HG02678 (cell line): ENCODE results near the gene ARHGAP18.
A peak's percentile ranks its signal among the peaks of the same experiment; 100 is the strongest.

Source experiments
- ATAC-seq: cut with Tn5 transposase; IDR thresholded peaks from one replicate; pipeline ENCODE4 v1.9.1; 2021; ENCODE audit warnings: mild to moderate bottlenecking, moderate library complexity; ENCODE audit not compliant: unreplicated experiment

The ARHGAP18 gene

DNA sequence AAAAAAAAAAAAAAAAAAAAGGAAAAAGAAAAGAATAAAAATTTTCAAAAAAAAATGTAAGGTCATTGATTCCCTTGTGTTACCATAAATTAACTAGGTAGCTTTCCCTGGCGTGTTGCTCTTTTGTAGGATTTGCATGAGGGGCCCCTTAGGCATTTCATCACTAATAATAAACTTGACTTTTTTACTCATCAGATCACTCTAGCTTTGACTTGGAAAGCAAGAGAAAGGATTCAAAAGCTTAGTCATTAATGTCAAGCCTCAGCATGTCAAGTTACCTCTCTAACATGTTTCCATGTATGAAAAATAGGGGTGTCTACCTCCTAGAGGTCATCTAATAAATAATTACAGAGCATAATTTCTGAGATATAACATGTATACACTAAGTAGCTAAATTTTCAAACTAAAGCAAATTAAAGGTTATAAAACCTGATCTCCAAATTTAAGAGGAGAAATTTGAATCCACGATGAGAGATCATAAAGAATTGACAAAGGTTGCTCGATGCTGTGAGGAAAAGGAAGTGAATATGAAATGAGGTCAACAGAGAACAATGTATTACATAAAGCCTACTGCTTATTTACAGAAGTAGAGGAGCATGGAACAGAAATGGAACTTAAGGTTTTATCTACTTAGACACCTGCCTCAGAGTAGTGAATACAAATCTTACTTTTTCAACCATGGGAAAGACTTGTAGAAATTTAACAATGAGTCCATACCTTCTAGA is 86.8 kb downstream of the ARHGAP18 start:
- ATAC-seq = peak; percentile 55

DNA sequence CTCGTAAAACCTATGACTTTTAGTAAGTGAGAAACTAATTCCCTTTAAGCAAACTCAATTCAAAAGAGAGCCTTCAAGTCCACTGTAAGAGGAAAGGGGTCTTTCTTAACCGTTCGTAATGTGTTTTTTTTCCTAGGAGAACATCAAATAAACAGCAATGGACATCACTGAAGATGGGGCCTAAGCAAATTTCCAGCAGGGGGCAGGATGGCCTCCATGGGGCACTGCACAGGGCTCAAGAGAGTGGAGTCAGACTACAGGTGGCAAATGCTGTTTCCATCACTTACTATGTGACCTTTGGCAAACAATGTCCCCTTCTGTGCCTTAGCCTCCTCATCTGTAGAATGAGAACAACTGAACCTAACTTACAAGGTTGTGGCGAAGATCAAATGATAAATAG is 88.7 kb downstream of the ARHGAP18 start:
- ATAC-seq = no peak

DNA sequence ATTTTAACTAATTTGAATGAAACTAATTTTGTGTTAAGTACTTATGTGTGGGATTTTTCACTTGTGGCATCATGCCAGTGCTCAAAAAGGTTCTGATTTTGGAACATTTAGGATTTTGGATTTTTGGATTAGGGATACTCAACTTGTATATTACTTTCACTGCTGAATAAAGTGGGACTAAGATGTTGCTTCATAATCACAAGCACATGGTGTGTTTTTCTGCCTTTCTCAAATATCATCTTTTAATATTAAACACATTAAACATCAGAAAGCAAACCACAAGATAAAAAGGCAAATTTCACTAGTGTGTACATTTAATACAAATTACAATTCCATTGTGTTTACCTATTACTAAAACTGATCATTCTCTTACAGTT is 89.8 kb downstream of the ARHGAP18 start:
- no peak for ATAC-seq

- ATAC-seq = no peak
Measured at GRCh38 chr6:129619579-129620233, 90.3 kb downstream of the ARHGAP18 start.

GRCh38 chr6:129617986-129618385 is 92.0 kb downstream of the ARHGAP18 start:
- no peak for ATAC-seq

- no peak for ATAC-seq
Measured at GRCh38 chr6:129615496-129615895, 94.5 kb downstream of the ARHGAP18 start.

DNA sequence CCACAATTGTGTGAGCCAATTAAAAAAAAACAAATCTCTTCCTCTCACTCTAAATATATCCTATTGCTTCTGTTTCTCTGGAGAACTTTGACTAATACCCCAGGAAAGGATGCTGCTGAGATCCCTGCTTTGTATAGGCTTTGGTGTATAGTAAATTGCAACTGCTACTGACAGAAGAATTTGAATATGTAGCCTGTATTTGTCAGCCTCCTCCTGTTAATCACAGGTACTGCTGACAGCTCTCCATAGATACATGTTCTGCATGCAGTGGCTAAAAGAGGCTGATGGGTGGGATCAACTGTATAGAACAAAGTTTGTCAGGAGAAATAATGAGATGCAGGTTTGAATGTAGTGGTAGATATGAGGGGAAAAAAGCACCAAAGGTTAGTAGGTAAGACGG is 95.0 kb downstream of the ARHGAP18 start:
- ATAC-seq = no peak

- no peak for ATAC-seq
Measured at GRCh38 chr6:129614464-129614863, 95.5 kb downstream of the ARHGAP18 start.

- no peak for ATAC-seq
Measured at GRCh38 chr6:129612440-129612839, 97.5 kb downstream of the ARHGAP18 start.

DNA sequence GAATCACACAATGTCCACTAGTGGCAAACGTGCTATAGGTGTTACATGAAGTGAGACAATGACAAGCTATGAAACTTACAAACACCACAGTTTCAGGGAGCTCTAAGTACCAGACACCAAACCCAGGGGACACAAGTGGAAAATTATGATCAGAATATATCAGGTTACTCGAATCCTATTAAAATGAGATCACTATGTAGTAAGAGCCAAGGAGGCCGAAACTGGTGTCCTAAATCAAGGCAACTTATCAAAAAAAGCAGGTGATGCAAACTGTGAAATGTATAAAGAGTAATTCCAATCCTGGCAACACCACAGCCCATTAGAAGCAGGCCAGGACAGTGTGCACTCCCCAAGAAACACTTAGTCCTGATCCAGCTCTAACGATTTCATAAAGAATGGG is 100.3 kb downstream of the ARHGAP18 start:
- ATAC-seq = no peak

GRCh38 chr6:129608886-129609537 is 101.0 kb downstream of the ARHGAP18 start:
- no peak for ATAC-seq

- no peak for ATAC-seq
Measured at GRCh38 chr6:129607581-129608186, 102.3 kb downstream of the ARHGAP18 start.

GRCh38 chr6:129606664-129607063 is 103.3 kb downstream of the ARHGAP18 start:
- no peak for ATAC-seq

- ATAC-seq = no peak
Measured at GRCh38 chr6:129605967-129606366, 104.0 kb downstream of the ARHGAP18 start.

DNA sequence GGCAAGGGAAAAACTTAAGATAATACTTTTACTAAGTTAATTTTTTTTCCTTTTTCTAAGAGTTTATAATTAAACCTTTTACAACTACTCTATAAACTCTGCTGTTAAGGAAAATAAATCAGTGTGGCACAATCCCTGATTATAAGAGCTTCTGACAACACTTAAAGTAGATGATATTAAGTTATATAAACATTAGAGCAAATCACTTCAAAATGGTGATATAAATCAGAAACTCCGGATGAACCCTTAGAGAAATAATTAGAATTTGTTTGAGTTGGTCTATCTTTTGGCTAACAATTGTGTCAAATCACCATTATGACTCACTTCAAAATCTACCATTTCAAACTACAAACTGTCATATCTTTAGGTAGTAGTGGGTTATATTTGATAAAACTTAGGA is 104.9 kb downstream of the ARHGAP18 start:
- ATAC-seq = no peak

- no peak for ATAC-seq
Measured at GRCh38 chr6:129604321-129604720, 105.7 kb downstream of the ARHGAP18 start.

GRCh38 chr6:129603741-129604140 is 106.2 kb downstream of the ARHGAP18 start:
- no peak for ATAC-seq

DNA sequence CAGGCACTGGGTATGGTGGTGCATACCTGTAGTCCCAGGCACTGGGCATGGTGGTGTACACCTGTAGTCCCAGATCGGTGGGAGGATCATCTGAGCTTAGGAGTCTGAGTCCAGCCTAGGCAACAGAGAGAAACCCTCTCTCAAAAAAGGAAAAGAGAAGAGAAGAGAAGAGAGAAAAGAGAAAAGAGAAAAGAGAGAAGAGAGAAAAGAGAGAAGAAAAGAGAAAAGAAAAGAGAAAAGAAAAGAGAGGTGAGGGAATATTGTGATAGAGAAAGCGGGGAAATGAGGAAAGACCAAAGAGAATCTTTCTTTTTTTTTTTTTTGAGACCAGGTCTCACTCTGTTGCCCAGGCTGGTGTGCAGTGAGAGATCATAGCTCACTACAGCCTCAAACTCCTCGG is 108.7 kb downstream of the ARHGAP18 start:
- ATAC-seq = no peak

- ATAC-seq = no peak
Measured at GRCh38 chr6:129599467-129599866, 110.5 kb downstream of the ARHGAP18 start.

GRCh38 chr6:129598244-129599187 is 111.5 kb downstream of the ARHGAP18 start:
- ATAC-seq = peak; percentile 66
